ENCODE results near the gene ERC2. TPM values are rescaled to one million over a fixed set of nuclear protein-coding genes. Genes with fewer than 3 reads are reported as not detected.

Gene ERC2
- total RNA-seq, 1 experiment from 2014 or later, result 0.26 TPM

- DNase-seq (ENCODE audit: low spot score), result no peak
These were observed 789.6 kb downstream of the ERC2 start for GRCh38 chr3:55678546-55679216.

GRCh38 chr3:55676643-55677042 lies 791.6 kb downstream of the ERC2 start:
- DNase-seq (ENCODE audit: low spot score), result no peak

DNA sequence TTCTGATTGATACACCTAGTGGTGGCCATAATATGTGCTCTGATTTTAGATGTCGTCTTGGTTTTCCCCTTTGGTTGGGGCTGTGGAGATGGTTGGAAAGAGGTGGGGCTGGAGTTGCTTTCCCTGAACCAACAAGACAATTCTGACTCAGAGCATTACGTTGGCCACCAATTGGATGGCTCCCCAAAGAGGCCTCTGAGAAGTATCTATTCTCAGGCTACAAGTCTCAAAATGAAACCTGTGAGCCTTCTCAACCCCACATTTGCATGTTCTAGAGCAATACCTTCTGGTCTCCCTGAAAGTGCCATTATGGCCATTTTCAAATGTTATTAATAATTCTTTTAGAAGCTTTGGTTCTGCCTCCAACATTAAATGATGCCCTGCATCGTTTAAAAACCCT lies 792.8 kb downstream of the ERC2 start:
- no peak for DNase-seq (ENCODE audit: low spot score)

DNA sequence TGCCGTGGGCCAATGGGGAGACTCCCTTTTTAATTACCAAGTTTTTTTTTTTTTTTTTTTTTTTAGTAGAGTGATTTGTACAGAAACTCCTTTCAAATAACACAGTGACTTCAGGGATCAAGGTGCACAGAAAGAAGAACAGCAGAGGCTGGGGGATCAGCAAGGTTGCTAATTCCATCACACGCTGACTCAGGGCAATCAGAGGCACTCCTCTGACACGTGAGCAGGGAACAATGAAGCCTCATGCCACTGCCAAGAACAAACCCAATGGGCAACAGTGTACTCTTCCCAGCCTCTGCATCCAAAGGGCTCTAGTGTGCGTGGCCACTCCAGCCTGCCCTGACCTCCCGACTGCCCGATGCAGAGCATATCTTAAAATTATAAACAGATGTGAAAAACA lies 794.5 kb downstream of the ERC2 start:
- DNase-seq (ENCODE audit: low spot score), result no peak

DNA sequence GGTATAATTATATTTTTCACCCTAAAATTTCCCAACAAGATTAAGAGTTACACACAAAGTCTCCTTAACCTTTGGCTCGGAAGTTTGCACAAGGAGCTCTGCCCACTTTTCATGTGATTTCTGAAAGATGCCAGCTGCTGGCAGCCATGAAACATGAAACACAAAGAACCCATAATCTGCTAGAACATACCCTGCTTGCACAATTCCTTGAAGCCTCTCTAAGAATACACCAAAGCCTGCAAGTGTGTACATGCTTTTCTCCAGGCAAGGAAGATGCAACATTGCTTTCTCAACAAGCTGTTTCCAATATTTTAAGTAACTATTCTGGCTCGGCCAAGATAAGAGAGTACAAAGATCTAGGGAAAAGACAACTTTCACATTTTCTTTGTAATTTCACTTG lies 799.1 kb downstream of the ERC2 start:
- DNase-seq (ENCODE audit: low spot score), result no peak

DNA sequence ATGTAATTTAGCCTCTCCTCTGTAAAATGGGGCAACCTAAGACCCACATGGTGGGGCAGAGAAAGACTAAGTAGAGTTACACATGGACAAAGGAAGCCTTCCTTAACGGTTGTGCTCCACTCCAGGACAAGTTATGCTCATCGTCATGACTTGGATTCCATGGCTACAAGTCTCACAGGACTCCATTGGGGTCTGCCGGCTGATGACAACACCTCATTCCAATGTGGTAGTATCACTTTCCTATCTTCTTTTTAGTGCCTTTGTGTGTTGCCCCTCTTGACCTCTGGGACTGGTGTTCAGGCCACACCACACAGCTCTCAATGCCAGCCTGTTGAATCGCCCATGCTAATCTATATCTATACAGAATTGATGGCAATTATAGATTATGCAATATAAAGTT lies 799.9 kb downstream of the ERC2 start:
- DNase-seq (ENCODE audit: low spot score), result peak; percentile 51

DNA sequence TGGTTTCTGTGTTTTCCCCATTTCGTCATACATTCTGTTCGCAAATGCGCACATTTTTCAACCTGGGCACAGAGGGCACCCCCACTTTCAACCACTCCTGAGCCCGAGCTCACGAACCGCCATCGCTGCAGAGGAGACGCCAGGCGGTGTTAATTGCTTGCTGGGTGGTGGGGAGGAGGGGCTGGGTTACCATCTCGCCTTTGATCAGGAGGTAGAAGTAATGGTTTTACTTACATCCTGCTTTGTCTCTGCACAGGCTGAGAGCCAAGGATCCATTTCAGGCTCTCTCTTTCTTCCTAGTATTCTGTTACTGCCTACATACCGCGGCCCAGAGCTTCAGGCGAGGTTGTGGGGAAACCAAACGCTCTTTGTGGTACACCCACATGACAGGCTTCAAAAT lies 803.9 kb downstream of the ERC2 start:
- DNase-seq (ENCODE audit: low spot score), result no peak

DNA sequence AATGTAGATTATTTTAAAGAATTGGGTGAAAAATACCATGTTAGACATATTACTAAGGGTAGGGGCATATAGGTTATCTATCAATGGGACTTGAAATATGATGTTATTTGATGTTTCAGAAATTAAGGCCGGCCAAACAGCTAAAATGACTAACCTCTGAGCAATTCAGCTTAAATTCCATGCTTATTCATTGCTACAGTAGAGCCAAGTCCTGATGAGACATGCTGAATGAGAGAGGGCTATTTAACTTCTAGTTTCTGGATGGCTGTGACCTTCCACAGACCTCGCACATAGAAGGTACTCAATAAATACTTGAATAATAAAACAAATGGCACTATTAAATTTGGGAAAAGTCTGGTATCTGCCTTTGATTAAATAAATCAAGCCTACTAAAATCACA lies 805.6 kb downstream of the ERC2 start:
- peak; percentile 41 for DNase-seq (ENCODE audit: low spot score)

- no peak for DNase-seq (ENCODE audit: low spot score)
These were observed 806.7 kb downstream of the ERC2 start for GRCh38 chr3:55661571-55661970.

GRCh38 chr3:55661141-55661540 lies 807.1 kb downstream of the ERC2 start:
- DNase-seq (ENCODE audit: low spot score), result no peak

GRCh38 chr3:55660642-55661041 lies 807.6 kb downstream of the ERC2 start:
- no peak for DNase-seq (ENCODE audit: low spot score)

DNA sequence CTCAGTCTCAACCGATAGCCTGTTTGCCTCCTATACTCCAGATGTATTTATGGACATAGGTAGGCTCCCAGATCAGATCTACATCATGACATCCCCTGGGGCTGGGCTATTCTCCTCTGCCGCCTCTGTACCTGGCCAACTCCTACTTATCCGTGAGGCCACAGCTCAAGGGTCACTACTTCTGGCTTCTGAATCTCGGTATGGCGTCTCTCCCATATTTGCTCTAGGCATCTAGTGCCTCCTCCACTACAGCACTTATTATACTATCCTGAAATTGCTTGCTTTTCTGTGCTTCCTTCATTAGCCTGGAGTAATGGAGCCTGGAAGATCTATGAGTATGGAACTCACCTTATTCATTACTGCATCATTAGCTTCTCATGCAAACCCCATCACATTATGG lies 808.6 kb downstream of the ERC2 start:
- DNase-seq (ENCODE audit: low spot score), result no peak

DNA sequence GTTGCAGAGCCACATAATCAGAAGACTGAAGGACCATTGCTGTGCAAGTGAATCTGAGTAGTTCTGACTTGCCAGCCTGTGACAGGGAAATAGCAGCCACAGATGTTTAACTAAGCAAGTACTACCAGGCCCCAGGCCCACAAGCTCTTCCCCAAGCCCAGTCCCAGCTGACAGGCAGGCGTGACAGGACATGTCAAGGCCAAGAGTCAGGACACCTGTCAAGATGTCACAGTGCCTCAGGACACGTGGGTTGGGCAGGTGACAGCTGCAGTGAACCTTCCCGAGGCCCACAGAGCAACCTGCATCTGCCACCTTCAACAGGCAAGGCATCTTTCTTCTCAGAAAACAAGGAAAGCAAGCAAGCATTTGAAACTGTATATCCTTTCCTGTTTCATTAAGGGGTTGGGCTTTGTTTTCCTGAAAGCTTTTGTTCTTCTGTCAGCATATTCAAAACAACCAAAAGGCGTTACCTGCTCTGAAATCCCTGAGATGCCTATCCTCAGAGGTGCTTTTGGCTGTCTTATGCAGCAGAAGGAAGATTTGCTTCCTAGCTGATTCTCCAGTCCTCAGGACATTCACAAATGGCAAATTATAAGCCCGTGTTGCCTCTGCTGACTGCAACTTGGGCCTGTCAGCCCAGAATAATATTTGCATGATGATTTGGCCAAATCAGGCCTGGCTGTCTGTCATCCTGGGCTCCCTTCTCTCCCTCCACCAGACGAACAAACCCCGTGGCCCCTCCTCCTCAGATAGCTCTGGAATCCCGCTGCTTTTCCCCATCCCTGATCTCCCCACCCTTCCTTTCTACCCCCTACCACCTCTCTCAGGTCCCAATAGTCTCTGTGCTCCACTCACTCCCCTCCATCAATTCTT lies 809.3 kb downstream of the ERC2 start:
- no peak for DNase-seq (ENCODE audit: low spot score)

DNA sequence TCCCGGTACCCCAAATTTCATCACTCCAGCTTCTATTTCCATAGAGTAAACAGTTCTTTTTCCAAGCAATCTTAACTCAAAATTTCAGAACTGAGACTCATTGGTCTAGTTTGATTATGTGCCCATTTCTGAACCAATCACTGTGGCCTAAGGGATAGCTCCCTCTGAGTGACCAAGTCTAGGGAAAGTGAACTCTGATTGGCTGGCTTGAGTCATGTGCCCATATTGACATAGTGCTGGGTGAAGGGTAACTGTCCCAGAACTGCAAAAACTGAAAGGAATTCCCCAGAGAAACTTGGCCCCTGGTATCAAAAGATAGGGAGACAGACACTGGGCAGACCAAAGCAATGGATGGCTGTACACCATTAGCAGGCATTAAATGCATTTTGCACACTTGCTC lies 810.0 kb downstream of the ERC2 start:
- no peak for DNase-seq (ENCODE audit: low spot score)

DNA sequence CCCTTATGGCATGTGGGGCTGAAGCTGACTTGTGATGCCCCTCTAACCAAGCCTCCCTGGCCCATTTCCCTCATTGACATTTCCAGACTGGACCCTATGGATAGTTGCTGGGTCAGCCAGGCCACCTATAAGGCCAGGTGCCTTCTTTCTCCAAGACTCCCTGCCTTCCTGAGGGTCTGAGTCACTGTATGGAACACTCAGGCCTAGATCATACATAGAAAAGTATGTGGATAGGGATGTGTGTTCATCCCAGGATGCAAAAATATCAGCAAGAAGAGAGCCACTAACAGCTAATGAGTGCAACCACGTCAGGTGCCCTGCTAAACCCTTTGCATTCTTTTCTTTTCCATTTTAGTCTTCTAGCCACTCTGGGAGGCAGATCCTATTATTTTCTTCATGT lies 812.7 kb downstream of the ERC2 start:
- DNase-seq (ENCODE audit: low spot score), result no peak

DNA sequence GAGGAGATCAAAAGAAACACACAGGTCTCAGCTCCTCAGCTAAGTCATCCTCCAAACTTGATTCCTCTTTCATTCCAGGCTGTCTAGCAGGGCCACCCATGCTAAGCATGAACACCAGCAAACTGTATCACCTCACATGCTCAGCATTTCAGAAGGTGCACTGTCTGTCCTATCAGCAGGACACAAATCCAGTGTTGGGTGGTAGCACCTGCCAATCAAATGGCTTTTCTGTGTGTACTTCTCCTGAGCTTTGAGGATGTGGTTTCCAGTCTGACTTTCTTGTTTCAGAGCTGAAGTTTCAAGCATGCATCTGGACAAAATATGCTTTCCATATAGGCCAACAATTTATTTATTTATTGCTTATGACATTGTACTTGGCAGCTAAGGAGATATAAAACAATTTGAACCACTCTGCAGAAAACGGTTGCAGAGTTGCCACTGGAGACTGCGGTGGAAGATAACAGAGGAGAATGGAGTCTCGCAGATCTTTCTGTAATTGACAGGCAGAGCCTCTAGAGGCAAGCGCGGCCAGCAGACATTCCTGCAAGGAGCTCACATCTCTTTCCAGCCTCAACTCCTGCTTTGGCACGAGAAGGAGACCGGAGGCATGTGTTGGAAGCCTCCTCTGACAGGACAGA lies 814.0 kb downstream of the ERC2 start:
- no peak for DNase-seq (ENCODE audit: low spot score)

- DNase-seq (ENCODE audit: low spot score), result no peak
These were observed 817.3 kb downstream of the ERC2 start for GRCh38 chr3:55651011-55651410.

DNA sequence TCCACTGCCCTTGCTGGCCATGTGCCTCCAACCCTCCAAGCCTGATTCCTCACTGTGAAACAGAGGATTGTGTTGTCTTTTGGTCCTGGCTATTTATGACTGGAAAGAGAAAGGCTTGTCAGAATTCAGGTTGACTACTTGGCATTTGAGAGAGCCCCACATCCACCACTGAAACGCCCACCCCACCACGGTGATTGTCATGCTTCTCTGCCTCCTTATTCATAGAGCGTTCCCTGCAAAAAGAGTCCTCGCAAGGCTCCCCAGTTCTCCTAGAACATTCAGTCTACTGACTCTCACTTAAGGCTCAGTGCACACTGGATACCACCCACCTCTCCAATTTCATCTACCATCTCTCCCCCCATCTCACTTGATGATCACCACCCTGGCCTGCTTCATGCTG lies 818.3 kb downstream of the ERC2 start:
- DNase-seq (ENCODE audit: low spot score), result no peak

DNA sequence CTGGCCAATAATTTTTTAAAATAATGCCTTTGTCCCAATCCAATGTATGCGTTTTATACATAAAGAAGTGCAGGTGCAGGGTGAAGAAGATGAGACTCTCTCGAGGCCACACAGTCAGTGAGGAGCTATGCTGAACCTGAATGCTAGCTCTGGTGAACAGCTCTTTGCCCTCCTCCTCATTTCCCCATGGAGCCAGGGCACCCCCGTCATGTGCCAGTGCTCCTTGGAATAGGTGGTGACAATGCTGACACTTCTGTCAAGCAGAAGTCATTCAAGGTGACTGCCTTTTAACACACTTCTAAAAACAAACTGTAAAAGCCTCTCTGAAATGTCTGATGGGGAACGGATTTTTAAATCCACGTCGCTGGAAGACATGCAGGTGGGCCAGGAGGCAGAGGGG lies 818.7 kb downstream of the ERC2 start:
- no peak for DNase-seq (ENCODE audit: low spot score)

GRCh38 chr3:55648591-55649318 lies 819.5 kb downstream of the ERC2 start:
- no peak for DNase-seq (ENCODE audit: low spot score)

DNA sequence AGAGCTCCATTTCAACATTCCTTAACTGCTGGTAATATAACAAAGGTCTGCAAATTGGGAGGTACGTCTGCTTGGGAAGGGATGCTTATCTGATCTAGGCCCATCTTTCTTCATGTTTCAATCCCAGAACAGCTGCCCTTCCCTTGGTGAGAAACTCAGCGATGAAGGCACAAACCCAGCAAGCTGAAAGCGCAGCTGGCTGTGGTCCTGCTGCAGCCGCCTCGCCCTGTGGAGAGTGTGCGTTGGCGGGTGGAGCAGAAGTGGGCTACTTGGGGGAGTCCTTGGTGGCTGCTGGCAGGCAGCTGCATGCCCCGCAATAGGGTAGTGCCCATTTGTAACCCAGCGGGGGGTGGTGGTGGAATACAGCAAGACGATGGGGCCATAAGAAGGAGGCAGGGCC lies 820.6 kb downstream of the ERC2 start:
- DNase-seq (ENCODE audit: low spot score), result no peak

DNA sequence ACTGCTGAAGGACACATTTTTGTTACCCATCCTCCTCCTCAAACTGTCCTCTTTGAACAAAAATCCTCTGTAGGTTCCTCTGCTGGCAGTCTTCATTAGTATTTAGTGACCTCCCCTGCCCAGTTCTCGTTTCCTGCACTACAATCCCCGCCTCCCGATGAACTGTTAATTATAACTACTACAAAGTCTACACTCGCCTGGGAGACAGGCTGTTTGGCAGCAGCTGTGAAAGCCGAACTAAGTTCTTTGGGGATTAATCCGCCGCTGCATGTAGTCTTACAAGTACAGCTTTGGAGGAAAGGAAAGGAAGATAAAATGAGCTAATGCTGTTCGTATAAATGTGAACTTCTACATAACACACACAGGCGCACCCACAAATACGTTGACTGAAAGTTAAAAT lies 821.2 kb downstream of the ERC2 start:
- DNase-seq (ENCODE audit: low spot score), result no peak

All from A172 (cell line).